HL-60 (cell line): ENCODE data around the gene PNMA8B.

Source experiments
- DNase-seq, 2 experiments: peaks; one replicate each; pipeline ENCODE4 v3.0.0-alpha.2; 2010 to 2020; ENCODE audit warnings: low read depth in 1 of 2, low spot score in 1 of 2
- H3K27ac ChIP-seq: fragments of 250-450 bp; sonication (Bioruptor Pico); replicated peaks from 2 replicates; pipeline ENCODE4 v1.5.1; 2020; ENCODE audit warnings: mild to moderate bottlenecking, moderate library complexity
- H3K27me3 ChIP-seq: fragments of 250-450 bp; sonication (Bioruptor Pico); 2 replicates; pipeline ENCODE4 v1.5.1; 2021; ENCODE audit warnings: mild to moderate bottlenecking, moderate library complexity; ENCODE audit not compliant: insufficient read depth, poor library complexity, severe bottlenecking
- H3K4me3 ChIP-seq: replicated peaks from 2 replicates; pipeline ENCODE4 v1.5.1; 2011; ENCODE audit warnings: mild to moderate bottlenecking, control low read depth, low read length; ENCODE audit not compliant: insufficient read depth
- GABPA ChIP-seq: IDR thresholded peaks from 2 replicates; pipeline ENCODE4 v1.6.1; 2012; ENCODE audit warnings: low read depth
- POLR2AphosphoS5 ChIP-seq: IDR thresholded peaks from 2 replicates; pipeline ENCODE4 v1.6.1; 2012; ENCODE audit warnings: low read depth
- REST ChIP-seq: IDR thresholded peaks from 2 replicates; pipeline ENCODE4 v1.6.1; 2012; ENCODE audit warnings: low read depth; ENCODE audit not compliant: insufficient replicate concordance
- SPI1 ChIP-seq: IDR thresholded peaks from 2 replicates; pipeline ENCODE4 v1.6.1; 2012; ENCODE audit warnings: low read depth, mild to moderate bottlenecking, borderline replicate concordance
- TF ChIP-seq, protein P1 (sequence below): IDR thresholded peaks from one replicate; pipeline ENCODE4 v1.5.1; 2011; ENCODE audit warnings: low read length, control low read depth, inconsistent platforms; ENCODE audit not compliant: insufficient read depth

PNMA8B gene

DNA sequence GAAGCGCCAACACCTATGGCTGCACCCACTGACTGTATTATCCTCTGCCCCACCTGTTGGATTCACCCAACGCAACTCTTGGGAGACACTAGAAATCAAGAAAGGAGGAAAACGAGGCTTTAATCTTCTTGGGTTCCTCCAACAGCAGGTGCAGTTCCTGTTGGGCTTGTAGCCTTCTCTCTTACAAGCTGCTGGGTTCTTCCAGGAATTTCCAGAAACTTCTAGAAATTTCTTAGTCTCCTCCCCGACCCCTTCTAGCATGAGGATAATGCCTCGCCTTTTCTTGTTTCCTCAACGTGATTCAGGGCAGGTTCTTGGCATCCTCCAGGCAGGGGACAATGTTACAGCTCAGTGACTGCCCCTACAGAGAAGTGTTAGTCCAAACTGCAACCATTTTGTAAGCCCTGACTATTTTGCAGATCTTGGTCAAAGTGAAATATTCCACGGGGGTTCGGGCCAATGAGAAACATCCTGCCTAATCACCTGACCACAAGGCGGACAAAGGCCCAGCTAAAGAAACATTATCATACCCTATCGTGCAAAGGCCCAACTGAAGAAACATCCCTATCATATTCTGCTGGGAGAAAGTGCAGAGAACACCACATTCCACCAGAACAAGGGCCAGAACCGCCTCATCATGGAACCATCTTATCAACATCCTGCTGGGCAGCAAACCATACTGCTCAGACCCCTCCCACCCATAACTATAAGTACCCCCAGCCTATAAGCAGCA is 23.7 kb downstream of the PNMA8B start:
- Histone ChIP-seq H3K4me3 (no peak overlapping the region), H3K27ac (no peak overlapping the region), H3K27me3 (peaks cover 16% of the 10 kb centered on the region)
- TF ChIP-seq POLR2AphosphoS5: no peak
- no peak for TF ChIP-seq REST
- no peak for TF ChIP-seq SPI1
- TF ChIP-seq GABPA: no peak
- TF ChIP-seq, protein P1, sequence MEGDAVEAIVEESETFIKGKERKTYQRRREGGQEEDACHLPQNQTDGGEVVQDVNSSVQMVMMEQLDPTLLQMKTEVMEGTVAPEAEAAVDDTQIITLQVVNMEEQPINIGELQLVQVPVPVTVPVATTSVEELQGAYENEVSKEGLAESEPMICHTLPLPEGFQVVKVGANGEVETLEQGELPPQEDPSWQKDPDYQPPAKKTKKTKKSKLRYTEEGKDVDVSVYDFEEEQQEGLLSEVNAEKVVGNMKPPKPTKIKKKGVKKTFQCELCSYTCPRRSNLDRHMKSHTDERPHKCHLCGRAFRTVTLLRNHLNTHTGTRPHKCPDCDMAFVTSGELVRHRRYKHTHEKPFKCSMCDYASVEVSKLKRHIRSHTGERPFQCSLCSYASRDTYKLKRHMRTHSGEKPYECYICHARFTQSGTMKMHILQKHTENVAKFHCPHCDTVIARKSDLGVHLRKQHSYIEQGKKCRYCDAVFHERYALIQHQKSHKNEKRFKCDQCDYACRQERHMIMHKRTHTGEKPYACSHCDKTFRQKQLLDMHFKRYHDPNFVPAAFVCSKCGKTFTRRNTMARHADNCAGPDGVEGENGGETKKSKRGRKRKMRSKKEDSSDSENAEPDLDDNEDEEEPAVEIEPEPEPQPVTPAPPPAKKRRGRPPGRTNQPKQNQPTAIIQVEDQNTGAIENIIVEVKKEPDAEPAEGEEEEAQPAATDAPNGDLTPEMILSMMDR: no peak
- no peak for DNase-seq

DNA sequence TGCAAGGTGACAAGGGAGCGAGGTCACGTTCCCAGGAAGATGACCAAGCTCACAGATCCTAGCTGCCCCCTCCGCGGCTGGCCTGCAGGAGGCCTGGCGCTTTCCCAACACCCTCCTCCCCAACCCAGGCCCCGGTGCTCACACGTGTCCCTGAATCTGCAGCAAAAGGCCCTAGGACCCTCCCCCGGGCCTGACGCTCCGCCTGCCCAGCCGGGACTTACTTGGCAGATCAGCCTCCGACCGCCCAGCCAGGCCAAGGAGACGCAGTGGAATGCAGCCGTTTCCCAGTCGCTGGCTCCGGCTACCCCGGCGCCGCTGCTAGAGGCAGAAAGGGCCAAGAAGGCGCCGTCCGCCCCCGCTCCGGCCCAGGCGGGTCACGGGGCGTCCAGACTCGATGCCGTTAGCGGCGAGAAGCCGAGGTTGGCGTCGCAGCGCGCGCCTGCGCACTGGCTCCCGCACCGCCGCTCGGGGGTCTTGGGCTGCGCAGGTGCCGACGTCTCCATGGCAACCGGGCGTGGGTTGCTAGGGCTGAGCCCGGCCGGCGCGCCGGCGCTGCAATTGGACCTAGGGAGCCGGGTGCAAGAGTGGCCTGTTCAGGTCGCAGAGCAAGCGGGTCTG is 24.4 kb downstream of the PNMA8B start, which contains the start of gene PNMA8A:
Gene PNMA8A (minus strand): TSS at position 448 of the 618 bp plus-strand sequence. CDS start 528 bp downstream, outside the sequence.
- no peak within 1 kb of the TSS for H3K27ac ChIP-seq
- TF ChIP-seq, protein P1: no peak
- TF ChIP-seq POLR2AphosphoS5: no peak
- TF ChIP-seq SPI1: no peak
- no peak for TF ChIP-seq GABPA
- no peak for TF ChIP-seq REST
- H3K27me3 ChIP-seq: peaks cover 16% of the 10 kb centered on the region
- H3K4me3 ChIP-seq: no peak within 1 kb of the TSS
- DNase-seq: no peak

- Histone ChIP-seq H3K27me3 (peaks cover 16% of the 10 kb centered on the region), H3K27ac (no peak overlapping the region), H3K4me3 (no peak overlapping the region)
- no peak for DNase-seq
- TF ChIP-seq, protein P1: no peak
- TF ChIP-seq POLR2AphosphoS5: no peak
- no peak for TF ChIP-seq GABPA
- no peak for TF ChIP-seq REST
- no peak for TF ChIP-seq SPI1
Measured at GRCh38 chr19:46470376-46470775, 25.3 kb downstream of the PNMA8B start.
